AG20443 (cell line): ENCODE results near the gene MRRF.

Experiments
- DNase-seq: peaks from one replicate; pipeline ENCODE4 v3.0.0; 2012; ENCODE audit warnings: low spot score, mixed read lengths

MRRF gene

DNA sequence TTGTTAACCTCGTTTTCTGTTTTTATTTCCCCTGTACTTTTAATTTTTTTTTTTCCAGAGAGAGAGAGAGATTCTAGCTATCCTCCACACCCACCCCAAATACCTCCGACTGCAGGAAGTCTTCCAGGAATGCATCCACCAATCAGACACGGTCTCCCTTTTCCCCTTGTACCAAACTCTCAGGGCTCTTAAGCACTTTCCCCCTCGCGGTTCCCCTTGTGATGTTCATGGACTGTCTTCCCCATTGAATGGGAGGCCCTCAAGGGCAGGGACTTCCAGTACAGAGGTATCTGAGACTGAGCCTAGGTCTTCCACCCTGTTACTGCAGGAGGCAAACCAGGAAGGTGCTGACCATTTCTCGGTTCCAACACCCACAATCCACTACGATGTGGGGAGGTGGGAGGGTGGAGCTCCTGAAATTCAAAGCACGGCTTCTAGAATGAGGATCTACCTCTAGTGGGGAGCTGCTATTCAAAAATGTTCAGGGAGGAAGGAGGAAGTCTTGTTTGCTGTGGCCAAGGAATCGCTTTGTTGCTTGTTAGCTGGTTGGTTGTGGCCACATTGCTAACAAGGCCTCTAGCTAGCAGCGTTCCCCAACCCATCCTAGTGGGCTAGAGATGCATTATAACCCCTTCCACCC, 68.6 kb downstream of the MRRF start:
- no peak for DNase-seq

DNA sequence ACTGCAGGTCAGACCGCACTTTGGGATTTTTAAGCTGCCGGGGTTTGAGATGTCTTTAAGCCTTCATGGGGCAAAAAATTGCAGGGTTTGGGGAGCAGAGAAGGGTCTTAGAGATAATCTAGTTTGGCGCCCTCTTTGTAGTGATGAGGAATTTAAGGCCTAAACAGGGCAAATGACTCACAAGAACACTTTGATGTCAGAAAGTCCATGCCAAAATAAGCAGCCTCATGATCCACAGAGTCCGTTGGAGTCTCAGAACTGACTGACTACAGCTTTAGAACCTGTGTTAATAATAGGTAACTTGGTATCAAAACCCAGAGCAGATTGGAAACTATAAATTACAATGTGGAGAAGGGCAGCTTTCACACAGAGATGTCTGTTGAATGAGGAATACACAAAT, 70.2 kb downstream of the MRRF start:
- no peak for DNase-seq

DNA sequence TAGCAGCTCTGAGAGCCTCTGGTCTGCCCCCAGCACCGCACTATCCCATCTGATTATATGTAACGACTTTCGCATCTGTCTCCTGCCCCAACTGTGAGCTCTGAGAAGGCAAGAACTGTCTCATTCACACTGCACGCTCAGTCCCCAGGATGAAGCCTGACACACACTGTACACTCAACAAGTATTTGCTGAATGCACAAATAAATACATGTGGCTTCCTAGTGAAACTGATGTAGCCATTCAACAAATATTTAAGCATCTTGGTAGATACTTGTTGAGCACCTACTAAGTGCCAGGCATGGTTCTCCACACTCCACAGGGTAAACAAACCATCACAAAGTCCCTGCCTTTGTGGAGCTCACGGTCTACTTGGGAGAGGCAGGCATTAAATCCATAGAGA, 71.5 kb downstream of the MRRF start:
- DNase-seq, result no peak

DNA sequence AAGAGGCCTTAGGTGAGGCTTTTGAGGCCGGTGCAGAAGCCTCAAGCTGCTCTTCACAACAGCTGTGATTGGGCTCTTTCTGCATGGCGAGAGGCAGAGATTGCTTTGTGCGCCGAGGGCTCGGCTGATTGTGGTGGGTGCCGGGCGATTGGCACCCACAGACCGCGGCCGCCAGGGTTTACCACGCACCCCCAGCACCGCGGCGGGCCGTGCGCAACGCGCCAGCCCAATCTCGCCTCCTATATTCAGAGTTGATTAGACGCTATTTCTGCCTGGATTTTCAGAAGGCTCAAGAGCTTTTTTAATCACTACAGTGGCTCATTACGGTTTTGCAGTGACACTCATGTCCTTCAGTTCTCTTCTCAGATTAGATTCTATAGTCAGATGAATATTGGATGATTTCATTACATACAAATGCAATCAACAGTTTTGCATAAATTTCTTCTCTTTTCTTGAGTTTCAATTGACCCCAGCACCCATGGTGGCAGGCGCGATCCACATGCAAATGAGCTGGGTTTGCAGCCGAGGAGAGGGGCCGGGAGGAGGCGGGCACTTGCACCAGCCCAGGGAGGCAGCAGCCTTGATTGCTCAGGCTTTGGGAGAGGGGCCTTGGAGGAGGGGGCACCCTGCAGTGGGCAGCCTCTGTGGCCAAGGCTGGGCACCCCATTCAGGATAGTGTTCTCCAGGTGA, 72.3 kb downstream of the MRRF start:
- no peak for DNase-seq

DNA sequence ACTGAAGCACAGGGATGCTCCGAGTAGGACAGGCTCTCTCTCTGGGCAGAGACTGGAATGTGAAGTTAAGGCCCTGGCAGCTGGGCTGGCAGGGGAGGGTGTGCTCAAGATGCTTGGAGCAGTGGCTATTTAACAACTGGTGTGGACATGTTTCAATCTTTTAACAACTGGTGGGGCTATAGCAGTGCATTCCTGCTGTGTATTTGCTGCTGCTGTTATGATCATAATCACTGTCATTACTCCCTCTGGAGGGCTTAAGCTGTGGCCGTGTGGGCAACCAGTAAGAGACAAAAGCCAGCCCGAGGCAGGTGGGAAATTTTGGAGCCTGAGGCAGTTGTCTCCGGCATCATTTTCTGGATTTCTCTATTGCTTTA, 72.9 kb downstream of the MRRF start:
- DNase-seq, result no peak

DNA sequence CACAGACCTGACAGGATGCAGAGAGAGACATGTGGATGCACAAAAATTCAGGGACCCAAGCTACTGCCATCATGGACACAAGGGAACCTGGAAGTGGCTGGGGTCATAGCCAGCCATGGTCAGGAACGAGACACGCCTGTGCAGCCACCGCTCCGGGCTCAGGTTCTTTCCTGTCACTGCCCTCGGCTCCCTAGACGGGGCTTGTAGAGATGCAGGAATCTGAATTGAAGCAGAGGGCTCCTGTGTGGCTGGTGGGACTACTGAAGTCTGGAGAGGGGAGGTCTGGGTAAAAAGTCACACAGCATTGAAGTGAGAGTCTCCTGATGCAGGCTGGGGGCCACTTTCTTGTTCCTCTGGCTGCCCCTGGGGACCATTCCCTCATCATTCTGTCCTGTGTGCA, 73.9 kb downstream of the MRRF start:
- DNase-seq, result no peak

DNA sequence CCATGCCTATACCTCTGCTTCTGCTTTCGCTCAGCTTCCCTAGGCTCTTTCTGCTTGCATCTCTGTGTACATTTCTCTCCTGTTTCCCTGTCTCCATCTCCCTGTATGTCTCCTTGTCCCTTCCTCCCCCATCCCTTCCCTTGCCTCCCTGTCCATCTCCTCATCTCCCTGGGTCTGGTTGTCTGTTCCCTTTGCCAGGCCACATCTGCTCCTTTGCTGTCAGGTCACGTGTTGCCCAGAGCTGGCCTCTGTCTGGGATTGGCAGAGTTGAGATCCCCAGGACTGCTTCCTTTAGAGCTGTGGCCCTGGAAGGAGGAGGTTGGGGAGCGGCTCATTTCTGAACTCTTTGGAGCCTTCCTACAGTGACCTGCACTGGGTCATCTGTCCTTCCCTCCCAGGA, 74.3 kb downstream of the MRRF start:
- DNase-seq, result peak; percentile 57

DNA sequence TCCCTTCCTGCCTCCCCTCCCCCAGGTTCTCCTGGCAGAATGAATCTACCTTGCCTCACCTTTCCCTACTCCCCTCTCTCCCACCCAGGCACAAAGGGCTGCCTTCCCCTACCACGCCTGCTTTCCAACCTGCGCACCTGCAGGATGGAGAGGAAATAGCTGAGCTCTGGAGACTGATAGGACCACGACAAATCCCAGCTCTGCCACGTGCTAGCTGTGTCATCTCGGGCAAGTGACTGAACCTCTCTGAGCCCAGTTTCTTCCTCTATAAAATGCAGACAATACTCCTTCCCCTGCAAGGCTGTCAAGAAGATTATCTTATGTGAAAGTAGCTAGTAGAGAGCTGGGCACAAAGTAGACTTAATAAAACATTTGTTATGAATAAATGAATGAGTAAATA, 74.9 kb downstream of the MRRF start:
- DNase-seq, result no peak

DNA sequence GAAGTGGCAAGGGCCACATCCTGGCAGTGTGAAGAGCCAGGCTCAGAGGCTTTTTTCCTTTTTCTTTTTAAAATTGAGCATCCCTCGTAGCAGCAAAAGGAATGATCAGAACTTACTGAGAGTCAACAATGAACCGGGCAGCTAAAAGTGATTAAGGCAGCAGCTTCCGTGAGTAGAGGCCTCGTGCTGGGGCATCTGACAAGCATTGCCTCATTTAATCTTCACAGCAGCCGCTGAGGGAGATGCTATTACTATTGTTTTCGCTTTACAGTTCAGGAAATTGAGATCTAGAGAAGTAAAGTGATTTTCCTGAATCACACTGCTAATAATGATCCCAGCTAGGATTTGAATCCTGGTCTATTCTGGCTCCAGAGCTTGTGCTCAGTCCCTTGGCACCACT, 75.5 kb downstream of the MRRF start:
- no peak for DNase-seq

DNA sequence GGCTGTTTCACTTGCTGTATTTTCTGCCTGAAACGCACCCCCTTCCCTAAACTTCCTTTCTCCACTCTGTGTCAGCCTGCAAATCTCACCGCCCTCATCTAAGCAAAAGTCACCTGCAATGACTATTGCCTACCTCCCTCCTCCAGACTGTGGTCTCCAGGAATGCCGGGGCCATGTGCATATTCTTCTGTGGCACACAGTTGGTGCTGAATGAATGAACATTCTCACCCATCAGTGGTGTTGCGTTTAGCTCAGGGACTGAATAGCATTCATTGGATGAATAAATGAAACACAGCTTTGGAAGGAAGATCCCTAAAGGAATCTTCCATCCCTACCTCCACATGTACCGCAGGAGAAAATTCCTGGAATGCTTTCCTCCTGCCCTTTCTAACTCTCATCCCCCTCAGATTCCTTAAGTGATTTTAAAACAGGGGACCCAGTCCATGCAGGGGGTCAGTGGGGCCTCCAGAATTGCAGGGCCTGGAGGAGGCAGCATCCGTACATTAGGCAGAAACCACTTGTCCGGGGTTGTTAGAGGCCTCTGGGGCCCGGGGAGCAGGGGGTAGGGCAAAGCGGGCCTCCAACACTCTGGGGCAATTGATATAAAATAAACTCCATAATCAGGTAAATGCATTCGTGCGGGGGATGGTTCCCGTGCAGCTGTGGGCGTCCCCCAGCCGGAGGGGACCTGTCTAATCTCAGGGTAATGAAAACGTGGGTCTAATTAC, 77.8 kb downstream of the MRRF start:
- no peak for DNase-seq

DNA sequence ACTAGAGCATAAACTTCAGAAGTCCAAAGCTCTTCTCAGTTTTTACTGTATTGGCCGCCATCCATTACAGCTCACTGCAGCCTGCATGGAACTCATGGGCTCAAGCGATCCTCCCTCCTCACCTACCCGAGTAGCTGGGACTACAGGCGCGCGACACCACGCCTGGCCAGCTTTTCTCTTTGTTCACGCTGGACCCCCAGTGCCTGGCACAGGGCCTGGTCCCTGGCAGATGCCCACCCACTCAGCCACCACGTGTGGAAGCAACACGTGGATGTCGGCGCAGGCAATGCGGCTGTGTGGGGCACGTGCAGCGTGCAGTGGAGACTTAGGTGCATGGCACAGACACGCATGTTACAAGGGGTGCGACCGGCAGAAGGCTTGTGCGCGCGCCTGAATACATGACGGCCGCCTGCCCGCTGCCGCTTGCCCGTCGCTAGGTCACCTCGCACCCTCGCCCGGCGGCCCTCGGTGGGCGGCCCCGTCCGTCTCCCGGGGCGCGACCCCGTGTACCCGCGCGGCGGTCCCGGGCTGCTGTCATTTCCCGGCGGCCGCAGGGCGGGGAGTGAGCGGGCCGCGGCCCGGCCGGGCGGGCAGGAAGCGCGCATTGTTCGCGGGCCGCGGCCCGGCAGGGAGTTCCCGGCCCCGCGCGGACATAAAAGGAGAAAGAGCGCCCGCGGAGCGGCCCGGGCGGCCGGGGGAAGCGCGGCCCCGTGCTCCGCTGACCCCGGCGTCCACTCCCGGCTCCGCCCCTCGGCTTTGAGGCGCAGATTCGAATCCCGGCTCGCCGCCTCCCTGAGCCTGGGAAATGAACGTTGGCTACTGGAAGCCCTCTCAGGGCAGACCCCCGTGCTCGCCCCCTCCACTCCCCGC, 82.0 kb downstream of the MRRF start:
- peak; percentile 81 for DNase-seq

DNA sequence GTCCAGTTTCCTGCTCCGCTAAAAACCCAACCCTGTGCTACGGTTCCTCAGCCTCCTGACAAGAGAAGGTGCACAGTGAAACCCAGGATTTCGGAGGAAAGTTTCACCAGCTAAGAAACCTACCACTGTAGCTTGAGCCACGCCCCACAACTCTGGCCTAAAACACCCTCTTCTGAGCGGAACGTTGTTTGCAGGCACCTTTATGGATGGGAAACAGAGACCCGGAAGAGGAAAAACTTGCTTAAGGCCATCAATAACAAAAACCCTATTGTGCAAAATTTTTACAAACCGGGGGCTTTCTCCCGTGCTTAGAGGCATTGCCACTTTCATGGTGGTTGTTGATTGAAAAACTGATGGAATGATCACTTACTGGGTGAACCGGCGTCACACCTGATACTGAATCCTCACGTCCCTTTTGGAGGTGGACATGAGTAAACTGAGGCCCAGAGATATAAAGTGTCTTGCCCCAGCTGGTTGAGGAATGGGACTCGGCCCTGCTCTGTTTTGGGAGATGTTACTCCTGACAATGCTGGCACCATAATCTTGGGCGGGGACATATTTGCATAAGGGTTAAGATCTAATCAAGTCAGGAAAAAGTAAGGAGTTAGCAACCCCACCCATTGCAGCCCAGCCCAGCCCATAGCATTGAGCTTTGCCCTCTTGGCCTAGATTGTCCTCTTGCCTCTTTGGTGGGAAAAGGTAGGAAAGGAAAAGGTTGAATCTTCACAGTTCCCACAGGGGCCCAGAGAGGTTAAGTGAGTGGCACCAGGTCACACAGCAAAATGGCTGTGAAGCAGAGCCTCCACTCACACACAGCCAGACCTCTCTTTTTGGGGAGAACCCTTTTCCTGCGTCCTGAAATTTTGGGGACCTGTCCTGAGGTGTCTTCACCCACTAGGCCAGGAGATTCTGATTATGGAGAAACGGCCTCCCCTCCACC, 82.9 kb downstream of the MRRF start:
- peak; percentile 39 for DNase-seq

DNA sequence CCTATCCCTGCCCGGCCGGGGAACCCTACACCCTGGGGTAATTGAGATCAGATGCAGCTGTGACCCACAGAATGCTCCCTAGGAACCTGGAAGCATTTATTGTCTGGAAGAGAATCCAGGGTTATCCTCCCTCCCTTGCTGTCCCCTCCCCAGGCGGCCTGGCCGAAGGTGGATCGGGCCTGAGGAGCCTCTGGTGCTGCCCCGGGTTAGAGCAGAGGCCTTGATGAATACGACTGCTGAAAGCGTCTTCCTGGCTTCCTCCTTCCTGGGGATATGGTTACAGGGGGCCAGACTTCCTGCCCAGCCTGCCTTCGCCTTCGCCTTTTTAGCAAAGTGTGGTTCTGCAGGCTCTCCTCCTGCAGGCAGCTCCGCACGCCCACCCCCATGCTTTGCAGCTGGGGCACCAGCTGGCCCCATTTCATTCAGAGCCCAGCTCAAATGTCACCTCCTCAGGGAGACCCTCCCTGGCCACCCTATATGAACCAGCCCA, 83.7 kb downstream of the MRRF start:
- DNase-seq, result no peak

DNA sequence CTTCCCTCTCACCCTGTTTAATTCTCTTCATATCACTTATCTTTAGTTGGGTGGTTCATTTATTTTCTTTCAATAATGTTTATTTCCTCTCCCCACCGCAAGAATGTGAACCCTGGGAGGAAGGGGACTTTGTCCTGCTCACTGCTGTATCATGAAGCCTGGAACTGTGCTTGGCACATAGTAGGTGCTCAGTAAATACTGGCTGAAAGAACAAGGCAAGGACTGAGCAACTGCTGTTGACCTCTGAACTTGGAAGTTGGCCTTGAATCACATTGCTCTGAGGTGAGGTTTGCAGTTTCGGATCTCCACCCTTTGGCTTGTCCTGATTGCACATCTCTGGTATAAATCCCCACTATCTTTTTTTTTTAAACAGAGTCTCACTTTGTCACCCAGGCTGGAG, 84.1 kb downstream of the MRRF start:
- DNase-seq, result no peak

DNA sequence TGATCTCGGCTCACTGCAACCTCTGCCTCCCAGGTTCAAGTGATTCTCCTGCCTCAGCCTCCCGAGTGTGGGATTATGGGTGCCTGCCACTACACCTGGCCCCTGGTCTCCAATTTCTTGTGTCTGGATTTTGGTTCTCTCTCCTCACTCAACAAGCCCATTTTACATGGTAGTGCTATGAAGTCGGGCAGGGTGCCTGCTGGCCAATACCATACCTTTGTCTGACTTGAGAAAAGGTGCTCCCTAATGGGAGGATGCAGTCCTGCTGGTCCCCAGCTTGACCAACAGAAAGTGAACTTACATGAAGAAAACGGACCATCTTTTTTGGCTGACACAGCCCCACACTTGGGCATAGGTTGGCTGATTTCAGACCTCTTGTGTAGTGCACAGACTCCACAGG, 84.5 kb downstream of the MRRF start:
- DNase-seq, result no peak

DNA sequence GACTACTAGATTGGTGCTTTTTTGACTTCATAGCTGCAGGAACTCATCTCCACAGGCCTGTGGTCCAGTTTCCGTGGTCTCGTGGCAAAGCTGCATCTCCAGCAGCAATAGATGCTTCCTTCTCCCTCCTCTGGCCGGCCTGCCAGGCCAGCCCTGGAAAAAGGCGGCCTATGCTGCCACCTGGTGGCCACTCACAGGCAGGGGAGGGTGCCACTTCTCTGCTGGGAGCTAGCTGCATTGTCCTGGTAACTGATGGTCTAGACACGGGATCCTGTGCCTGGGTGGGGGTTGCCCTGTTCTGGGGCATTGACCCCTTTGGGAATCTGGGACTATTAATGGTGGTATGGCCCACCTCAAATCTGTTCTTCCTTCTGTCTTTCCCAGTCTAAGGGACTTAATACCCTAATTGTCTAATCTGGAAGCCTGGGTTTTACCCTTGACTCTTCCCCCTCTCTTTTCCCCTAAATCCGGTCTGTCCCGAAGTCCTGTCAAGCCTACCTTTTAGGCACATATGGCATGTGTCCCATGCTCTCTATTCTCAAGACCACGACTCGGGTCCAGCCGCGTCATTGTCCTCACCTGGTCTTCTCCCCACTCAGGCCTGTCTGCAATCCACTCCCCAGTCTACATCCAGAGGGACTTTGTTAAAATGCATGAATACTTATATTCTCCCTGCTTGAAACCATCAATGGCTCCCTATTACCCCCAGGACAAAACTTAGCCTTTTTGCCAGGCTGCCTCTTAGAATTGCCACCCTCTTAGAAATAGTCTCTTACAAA, 86.1 kb downstream of the MRRF start:
- peak; percentile 91 for DNase-seq

DNA sequence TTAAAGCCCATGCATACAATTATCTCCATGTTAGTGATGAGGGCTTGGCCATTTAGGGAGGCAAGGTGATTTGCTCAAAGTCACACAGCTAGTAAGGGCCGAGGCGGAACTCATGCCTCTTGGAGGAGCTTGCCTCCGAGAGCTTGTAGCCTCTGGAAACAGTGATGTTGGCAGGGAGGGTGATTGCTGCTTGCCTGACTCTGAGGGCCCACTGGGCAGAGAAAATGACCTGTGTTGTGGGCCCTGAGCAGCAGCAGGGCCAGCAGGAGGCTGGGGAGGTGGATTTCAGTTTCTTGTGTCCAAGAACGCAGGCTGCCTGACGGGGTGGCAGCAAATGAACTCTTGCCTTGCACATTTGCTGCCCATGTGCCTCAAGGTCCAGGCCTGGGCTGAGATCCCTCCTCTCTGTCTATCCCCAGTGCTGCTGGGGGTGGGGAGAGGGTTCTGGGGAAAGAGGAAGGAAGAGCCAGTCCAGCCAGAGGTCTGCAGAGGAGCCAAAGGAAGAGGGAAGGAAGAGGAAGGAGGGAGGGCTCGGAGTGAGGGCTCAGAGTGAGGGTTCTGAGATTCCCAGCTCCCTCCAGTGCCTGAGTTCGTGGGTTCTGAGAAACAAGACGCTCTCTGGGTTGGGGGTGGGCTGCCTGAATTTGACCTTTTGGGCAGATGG, 90.0 kb downstream of the MRRF start:
- DNase-seq, result no peak

DNA sequence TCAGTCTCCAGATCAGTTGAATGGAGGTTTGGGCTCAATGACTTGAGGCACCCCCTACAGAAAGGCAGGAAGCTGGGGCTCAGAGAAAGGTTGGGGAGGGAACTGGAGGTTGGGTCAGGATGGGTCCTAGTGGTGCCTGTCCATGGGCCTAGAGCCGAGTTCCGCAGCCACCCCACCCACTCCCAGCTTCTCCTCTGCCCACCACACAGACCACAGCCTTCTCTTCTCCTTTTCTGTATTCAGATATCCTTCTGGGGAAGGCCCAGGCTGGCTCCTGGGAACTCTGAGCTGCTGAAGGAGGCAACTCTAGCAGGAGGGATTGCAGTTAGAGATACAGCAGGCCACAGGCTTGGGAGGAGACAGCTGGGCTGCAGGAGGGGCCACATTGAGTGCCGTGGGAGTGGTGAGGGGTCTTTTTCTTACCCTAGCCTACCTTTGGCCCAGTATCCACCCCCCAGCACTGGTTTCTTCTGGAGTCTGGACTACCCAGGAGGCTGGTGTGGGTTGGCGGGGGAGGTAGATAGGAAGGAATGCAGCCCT, 90.7 kb downstream of the MRRF start:
- no peak for DNase-seq

DNA sequence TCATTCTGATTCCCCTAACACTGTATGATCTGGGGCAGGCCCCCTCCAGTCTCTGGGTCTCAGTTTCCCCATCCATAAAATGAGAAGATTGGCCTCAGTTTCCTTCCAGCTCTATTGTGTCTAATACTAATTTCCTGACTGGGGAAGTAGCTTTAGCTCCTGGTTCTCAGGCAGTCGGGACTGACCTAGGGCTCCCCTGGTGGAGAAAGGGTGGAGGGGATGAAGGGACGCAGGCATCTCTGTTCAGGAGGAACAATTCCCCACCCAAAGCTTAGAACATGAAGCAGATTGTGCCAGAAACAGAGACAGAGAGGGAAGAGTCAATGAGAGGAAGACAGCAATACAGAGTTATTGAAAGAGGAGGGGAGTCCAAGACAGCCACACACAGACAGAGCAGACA, 91.9 kb downstream of the MRRF start:
- DNase-seq, result no peak

DNA sequence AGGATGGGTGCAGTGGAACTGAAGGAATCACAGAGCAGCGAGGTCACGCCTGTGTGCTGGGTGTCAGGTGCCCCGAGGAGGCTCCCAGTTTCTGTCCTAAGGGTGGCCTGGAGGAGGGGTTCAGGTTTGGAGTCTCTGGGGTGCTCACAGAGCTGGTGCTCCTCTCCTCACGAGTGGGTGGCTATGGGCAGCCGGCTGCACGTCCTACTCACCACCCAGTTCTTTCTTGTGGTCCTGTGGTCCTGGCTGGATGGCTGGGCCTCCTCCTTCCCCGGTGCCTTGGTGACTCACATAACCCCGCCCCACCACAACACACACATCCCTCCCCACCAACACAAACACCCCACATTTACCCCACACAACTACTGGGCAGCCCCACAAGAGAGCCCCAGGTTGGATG, 96.2 kb downstream of the MRRF start:
- peak; percentile 68 for DNase-seq
